CD4-positive, alpha-beta T cell treated with Interleukin-6 at 100 ng/mL for 8 hours (primary cell): Measurements from ENCODE around the gene CTAGE4.
"Not testable (repeated sequence)": the region's sequence is repeated elsewhere in the genome, so short reads cannot be mapped to it uniquely, and the experiment has no call there.

Source experiments
- DNase-seq: peaks from one replicate; pipeline ENCODE4 v3.0.0-alpha.2; 2020; ENCODE audit warnings: mixed read lengths, low spot score

CTAGE4 gene

GRCh38 chr7:144218581-144218980 is 35.3 kb downstream of the CTAGE4 start:
- not testable (repeated sequence) for DNase-seq

- DNase-seq, result not testable (repeated sequence)
Measured at GRCh38 chr7:144219149-144219548, 35.9 kb downstream of the CTAGE4 start.

- not testable (repeated sequence) for DNase-seq
Measured at GRCh38 chr7:144220531-144220930, 37.3 kb downstream of the CTAGE4 start.

GRCh38 chr7:144223675-144224074 is 40.4 kb downstream of the CTAGE4 start:
- not testable (repeated sequence) for DNase-seq

GRCh38 chr7:144226866-144227265 is 43.6 kb downstream of the CTAGE4 start:
- not testable (repeated sequence) for DNase-seq

- not testable (repeated sequence) for DNase-seq
Measured at GRCh38 chr7:144228810-144229209, 45.5 kb downstream of the CTAGE4 start.

GRCh38 chr7:144231027-144231426 is 47.8 kb downstream of the CTAGE4 start:
- DNase-seq, result not testable (repeated sequence)

- DNase-seq, result not testable (repeated sequence)
Measured at GRCh38 chr7:144233039-144233438, 49.8 kb downstream of the CTAGE4 start.
